Neural crest cell (in vitro differentiated cells): ENCODE results near the gene MARCHF4. TPM values are rescaled to one million over a fixed set of nuclear protein-coding genes. Genes with fewer than 3 reads are reported as not detected.

Experiments
- DNase-seq: peaks from one replicate; pipeline ENCODE4 v3.0.0; 2021; ENCODE audit warnings: low read depth, mixed read lengths, low spot score
- H3K27ac Mint-ChIP-seq: one replicate; pipeline ENCODE4 v1.8.0; 2021; ENCODE audit warnings: mild to moderate bottlenecking, mixed read lengths; ENCODE audit not compliant: unreplicated experiment
- H3K27me3 Mint-ChIP-seq: 2 replicates; pipeline ENCODE4 v1.8.0; 2021; ENCODE audit warnings: low read depth, mild to moderate bottlenecking, mixed read lengths
- H3K36me3 Mint-ChIP-seq: 2 replicates; pipeline ENCODE4 v1.8.0; 2021; ENCODE audit warnings: low read depth, mild to moderate bottlenecking, mixed read lengths
- H3K4me1 Mint-ChIP-seq: 2 replicates; pipeline ENCODE4 v1.8.0; 2021; ENCODE audit warnings: mixed read lengths
- H3K4me3 Mint-ChIP-seq: one replicate; pipeline ENCODE4 v1.8.0; 2021; ENCODE audit warnings: mild to moderate bottlenecking, mixed read lengths
- H3K9me3 Mint-ChIP-seq: 2 replicates; pipeline ENCODE4 v1.8.0; 2021; ENCODE audit warnings: mixed read lengths
- total RNA-seq: library from RNA; stranded (reverse); gene quantifications from 2 replicates; pipeline ENCODE4 v1.2.1, GENCODE V29; 2021
- TF ChIP-seq, protein P1 (sequence below): fragments of 200-600 bp; sonication (generic); conservative IDR thresholded peaks from 2 replicates; pipeline ENCODE4 v1.5.0; 2021; ENCODE audit warnings: antibody characterized with exemption, mild to moderate bottlenecking

MARCHF4 gene
- total RNA-seq, 1 donor from 2014 or later, result 0.86 TPM

DNA sequence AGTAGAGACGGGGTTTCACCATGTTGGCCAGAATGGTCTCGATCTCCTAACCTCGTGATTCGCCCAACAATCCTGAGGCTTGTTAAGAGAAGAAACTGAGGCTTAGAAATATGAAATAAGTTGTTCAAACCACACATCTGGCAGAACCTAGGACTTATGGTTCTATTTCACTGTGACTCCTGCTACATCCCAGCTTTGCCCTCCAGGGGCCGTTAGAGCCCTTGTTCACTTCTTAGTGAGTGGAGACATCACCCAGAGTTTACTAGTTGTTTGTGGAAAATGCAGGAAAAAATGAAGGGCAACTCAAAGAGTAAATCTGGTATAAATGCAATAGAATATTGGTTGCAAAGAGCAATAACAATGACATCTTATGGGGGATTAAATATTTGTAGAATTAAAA is 43.9 kb downstream of the MARCHF4 start:
- H3K27ac Mint-ChIP-seq, result no peak overlapping the region
- no peak for DNase-seq
- no peaks in the 10 kb centered on the region for H3K4me1 Mint-ChIP-seq
- peaks cover 6% of the 10 kb centered on the region for H3K36me3 Mint-ChIP-seq
- H3K9me3 Mint-ChIP-seq, result peaks cover 5% of the 10 kb centered on the region
- H3K27me3 Mint-ChIP-seq, result no peaks in the 10 kb centered on the region
- no peak overlapping the region for H3K4me3 Mint-ChIP-seq
- TF ChIP-seq, protein P1, sequence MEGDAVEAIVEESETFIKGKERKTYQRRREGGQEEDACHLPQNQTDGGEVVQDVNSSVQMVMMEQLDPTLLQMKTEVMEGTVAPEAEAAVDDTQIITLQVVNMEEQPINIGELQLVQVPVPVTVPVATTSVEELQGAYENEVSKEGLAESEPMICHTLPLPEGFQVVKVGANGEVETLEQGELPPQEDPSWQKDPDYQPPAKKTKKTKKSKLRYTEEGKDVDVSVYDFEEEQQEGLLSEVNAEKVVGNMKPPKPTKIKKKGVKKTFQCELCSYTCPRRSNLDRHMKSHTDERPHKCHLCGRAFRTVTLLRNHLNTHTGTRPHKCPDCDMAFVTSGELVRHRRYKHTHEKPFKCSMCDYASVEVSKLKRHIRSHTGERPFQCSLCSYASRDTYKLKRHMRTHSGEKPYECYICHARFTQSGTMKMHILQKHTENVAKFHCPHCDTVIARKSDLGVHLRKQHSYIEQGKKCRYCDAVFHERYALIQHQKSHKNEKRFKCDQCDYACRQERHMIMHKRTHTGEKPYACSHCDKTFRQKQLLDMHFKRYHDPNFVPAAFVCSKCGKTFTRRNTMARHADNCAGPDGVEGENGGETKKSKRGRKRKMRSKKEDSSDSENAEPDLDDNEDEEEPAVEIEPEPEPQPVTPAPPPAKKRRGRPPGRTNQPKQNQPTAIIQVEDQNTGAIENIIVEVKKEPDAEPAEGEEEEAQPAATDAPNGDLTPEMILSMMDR, result no peak

DNA sequence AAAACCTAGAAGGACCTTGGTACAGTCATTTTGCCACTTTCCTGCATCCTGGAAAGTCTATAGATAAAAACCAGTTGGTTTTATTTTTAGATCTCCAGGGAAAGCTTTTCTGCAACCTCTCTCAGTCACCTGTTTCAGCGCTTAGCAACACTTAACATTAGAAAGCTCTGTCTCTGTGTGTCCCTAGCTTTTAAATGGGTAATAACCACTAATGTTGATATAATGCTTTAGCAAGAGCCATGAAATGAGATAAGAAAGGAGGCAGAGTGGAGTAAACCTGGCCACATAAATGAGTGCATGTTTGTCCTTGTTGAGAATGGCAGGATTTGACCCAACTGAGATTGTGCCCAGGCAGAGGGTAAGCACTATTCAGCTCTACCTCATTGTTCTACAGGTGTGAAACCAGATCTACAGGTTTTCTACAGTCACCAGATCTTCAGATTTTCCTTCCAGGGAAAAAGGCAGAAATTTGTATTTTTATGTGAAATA is 44.8 kb downstream of the MARCHF4 start:
- no peak overlapping the region for H3K4me3 Mint-ChIP-seq
- TF ChIP-seq, protein P1, result no peak
- DNase-seq, result no peak
- peaks cover 5% of the 10 kb centered on the region for H3K9me3 Mint-ChIP-seq
- H3K27me3 Mint-ChIP-seq, result no peaks in the 10 kb centered on the region
- H3K4me1 Mint-ChIP-seq, result no peaks in the 10 kb centered on the region
- H3K27ac Mint-ChIP-seq, result no peak overlapping the region
- peaks cover 6% of the 10 kb centered on the region for H3K36me3 Mint-ChIP-seq

Other genes starting within 250 kb of the MARCHF4 start
- gene SMARCAL1, start 40.0 kb upstream of the MARCHF4 start, total RNA-seq, result 30.5 and 30.6 TPM in 2 replicates
- 3,339 and 3,393 TPM in 2 replicates for gene RPL37A, start 126.4 kb upstream of the MARCHF4 start, total RNA-seq